ENCODE data around the gene MPP3. TPM values are rescaled to one million over a fixed set of nuclear protein-coding genes. Genes with fewer than 3 reads are reported as not detected.

The MPP3 gene
- total RNA-seq, 1 donor from 2014 or later = 5.9 TPM

DNA sequence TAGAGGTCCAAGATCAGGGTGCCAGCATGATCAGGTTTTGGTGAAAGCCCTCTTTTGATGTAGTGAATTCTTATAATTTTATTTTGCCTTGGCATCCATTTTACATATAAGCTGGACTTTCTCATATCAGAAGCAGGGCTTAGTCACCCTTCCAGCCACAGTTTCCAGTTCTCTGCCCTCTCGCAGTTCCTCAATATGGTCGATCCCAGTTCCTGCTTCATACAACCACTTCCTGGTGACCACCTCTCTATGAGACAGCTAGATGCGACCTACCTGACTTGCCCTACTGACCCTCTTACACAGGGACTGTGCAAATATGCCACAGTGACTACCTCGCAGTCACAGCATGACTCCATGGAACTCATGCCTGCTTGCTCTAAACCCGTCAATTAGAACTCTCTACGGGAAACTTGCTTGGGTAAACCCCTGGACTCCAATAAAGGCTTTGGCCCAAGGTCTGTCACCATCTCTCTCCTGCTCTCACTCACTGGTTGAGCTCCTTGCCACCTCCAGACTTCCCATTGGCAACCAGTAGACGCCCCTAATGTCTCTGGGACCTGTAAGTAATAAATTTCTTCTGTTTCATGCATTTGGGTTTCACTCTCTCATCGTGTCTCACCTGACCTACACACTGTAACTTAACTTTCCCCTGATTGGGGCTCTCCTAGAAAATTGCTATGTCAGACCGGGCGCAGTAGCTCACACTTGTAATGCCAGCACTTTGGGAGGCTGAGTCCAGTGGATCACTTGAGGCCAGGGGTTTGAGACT lies 35.5 kb upstream of the MPP3 start:
- H3K27me3 Mint-ChIP-seq (ENCODE audit: unreplicated experiment) = peaks cover 64% of the 10 kb centered on the region
- H3K27ac Mint-ChIP-seq (ENCODE audit: unreplicated experiment) = no peak overlapping the region
- H3K9me3 Mint-ChIP-seq (ENCODE audit: unreplicated experiment) = no peaks in the 10 kb centered on the region
- DNase-seq (ENCODE audit: extremely low spot score, unreplicated experiment) = no peak
- no peak overlapping the region for H3K4me3 Mint-ChIP-seq (ENCODE audit: unreplicated experiment)
- TF ChIP-seq, protein P1, sequence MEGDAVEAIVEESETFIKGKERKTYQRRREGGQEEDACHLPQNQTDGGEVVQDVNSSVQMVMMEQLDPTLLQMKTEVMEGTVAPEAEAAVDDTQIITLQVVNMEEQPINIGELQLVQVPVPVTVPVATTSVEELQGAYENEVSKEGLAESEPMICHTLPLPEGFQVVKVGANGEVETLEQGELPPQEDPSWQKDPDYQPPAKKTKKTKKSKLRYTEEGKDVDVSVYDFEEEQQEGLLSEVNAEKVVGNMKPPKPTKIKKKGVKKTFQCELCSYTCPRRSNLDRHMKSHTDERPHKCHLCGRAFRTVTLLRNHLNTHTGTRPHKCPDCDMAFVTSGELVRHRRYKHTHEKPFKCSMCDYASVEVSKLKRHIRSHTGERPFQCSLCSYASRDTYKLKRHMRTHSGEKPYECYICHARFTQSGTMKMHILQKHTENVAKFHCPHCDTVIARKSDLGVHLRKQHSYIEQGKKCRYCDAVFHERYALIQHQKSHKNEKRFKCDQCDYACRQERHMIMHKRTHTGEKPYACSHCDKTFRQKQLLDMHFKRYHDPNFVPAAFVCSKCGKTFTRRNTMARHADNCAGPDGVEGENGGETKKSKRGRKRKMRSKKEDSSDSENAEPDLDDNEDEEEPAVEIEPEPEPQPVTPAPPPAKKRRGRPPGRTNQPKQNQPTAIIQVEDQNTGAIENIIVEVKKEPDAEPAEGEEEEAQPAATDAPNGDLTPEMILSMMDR (IDR thresholded peaks at IDR 0.05) = no peak
- no peaks in the 10 kb centered on the region for H3K36me3 Mint-ChIP-seq (ENCODE audit: unreplicated experiment)
- no peaks in the 10 kb centered on the region for H3K4me1 Mint-ChIP-seq (ENCODE audit: unreplicated experiment)

DNA sequence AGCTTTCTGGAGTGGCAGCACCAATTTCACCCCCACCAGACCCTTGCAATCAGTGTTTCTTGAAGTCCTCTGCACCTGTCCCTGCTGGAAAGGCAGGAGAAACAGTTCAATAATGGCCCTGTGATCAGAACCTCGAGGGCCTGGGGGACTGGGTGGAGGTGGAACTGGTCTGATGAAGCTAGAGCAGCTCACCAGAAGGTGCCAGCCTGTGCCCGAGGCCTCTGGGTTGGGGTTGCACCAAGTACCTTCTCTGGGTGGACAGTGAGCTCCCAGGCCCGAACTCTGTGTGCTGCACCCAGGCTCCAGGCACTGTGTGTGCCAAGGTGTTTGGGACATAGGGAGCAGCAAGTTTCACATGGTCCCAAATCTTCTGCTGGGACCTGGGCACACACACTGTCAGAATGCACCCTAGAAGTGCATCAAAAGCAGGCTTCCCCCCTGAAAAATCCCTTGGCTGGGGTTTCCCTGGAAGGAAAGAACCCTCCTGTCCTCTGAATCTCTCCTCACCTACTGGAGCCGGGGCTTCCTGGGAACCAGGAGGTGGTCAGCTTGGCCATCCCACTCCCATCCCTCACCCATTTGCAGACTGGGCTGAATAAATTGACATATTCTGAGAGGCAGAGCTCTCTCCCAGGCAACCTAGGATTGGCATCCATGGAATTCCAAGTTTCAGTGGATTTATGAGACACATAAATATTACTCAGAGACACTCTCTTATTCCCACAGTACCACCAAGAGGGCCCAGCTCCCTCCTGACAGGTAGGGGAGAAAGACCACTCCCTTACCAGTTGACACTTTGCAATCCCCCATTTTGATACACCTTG lies 31.4 kb upstream of the MPP3 start:
- no peak overlapping the region for H3K27ac Mint-ChIP-seq (ENCODE audit: unreplicated experiment)
- peaks cover 41% of the 10 kb centered on the region for H3K27me3 Mint-ChIP-seq (ENCODE audit: unreplicated experiment)
- H3K4me1 Mint-ChIP-seq (ENCODE audit: unreplicated experiment) = no peaks in the 10 kb centered on the region
- no peak for DNase-seq (ENCODE audit: extremely low spot score, unreplicated experiment)
- no peak overlapping the region for H3K4me3 Mint-ChIP-seq (ENCODE audit: unreplicated experiment)
- H3K9me3 Mint-ChIP-seq (ENCODE audit: unreplicated experiment) = no peaks in the 10 kb centered on the region
- no peaks in the 10 kb centered on the region for H3K36me3 Mint-ChIP-seq (ENCODE audit: unreplicated experiment)
- TF ChIP-seq, protein P1 (IDR thresholded peaks at IDR 0.05) = no peak

DNA sequence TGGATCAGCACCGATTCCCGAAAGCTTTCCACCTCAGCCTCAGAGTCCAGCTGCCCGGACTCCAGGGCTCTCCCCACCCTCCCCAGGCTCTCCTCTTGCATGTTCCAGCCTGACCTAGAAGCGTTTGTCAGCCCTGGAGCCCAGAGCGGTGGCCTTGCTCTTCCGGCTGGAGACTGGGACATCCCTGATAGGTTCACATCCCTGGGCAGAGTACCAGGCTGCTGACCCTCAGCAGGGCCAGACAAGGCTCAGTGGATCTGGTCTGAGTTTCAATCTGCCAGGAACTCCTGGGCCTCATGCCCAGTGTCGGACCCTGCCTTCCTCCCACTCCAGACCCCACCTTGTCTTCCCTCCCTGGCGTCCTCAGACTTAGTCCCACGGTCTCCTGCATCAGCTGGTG lies 29.0 kb upstream of the MPP3 start:
- Mint-ChIP-seq H3K4me3 (ENCODE audit: unreplicated experiment) (no peak overlapping the region), H3K9me3 (ENCODE audit: unreplicated experiment) (no peaks in the 10 kb centered on the region), H3K27me3 (ENCODE audit: unreplicated experiment) (peaks cover 38% of the 10 kb centered on the region), H3K27ac (ENCODE audit: unreplicated experiment) (no peak overlapping the region), H3K36me3 (ENCODE audit: unreplicated experiment) (no peaks in the 10 kb centered on the region), H3K4me1 (ENCODE audit: unreplicated experiment) (no peaks in the 10 kb centered on the region)
- TF ChIP-seq, protein P1 (IDR thresholded peaks at IDR 0.05) = no peak
- no peak for DNase-seq (ENCODE audit: extremely low spot score, unreplicated experiment)

DNA sequence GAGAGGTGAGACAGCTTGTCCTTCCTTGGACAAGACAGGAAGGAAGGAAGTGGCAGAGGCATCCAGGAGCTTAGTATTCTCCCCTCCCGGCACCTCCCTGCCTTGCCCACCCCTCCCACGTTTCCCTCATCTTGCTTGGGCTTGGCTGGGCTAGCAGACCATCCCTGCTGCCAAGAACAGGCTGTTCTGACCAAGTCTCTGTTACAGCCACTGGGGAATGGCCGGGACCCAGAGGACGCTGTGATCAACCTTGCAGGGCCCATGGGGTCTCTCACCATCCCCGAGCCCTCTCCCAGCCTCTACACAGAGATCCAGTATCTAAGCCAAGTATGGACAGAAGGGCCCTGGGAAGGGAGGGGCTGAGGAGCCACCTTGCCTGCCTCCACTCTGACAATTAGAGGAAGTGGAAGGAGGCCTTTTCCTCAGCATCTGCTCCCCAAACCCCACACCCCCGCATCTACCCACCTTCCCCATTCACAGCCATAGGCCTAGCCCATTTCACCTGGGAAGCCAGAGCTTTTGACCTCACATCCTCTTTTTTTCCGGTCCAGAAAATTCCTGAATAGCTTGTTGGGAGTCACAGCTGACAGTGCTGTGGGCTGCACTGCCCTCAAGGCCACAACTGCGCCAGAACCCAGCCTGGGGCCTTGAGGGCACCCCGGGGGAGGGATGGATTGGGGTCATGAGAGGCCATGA lies 28.1 kb upstream of the MPP3 start:
- Mint-ChIP-seq H3K27me3 (ENCODE audit: unreplicated experiment) (peaks cover 38% of the 10 kb centered on the region), H3K36me3 (ENCODE audit: unreplicated experiment) (no peaks in the 10 kb centered on the region), H3K4me1 (ENCODE audit: unreplicated experiment) (no peaks in the 10 kb centered on the region), H3K4me3 (ENCODE audit: unreplicated experiment) (no peak overlapping the region), H3K9me3 (ENCODE audit: unreplicated experiment) (no peaks in the 10 kb centered on the region), H3K27ac (ENCODE audit: unreplicated experiment) (no peak overlapping the region)
- TF ChIP-seq, protein P1 (IDR thresholded peaks at IDR 0.05) = no peak
- no peak for DNase-seq (ENCODE audit: extremely low spot score, unreplicated experiment)

Data from osteocyte (in vitro differentiated cells).